GM23338 (cell line): ENCODE measurements around the gene RCOR1. TPM values are rescaled to one million over a fixed set of nuclear protein-coding genes. Genes with fewer than 3 reads are reported as not detected.

ENCODE experiments used
- ATAC-seq: fragments of 200-7000 bp; cut with Tn5 transposase; 3 replicates; pipeline ENCODE4 v1.9.1; 2020
- DNase-seq: peaks from one replicate; pipeline ENCODE4 v3.0.0-alpha.2; 2015; ENCODE audit warnings: low spot score
- H2AFZ ChIP-seq: fragments of 200-600 bp; sonication (generic); 2 replicates; pipeline ENCODE4 v1.8.0; 2016; ENCODE audit warnings: antibody characterized with exemption, mild to moderate bottlenecking, moderate library complexity
- H3F3A ChIP-seq: fragments of 200-600 bp; sonication (generic); replicated peaks from 2 replicates; pipeline ENCODE4 v1.8.0; 2017; ENCODE audit warnings: antibody characterized with exemption, mixed run types, low read depth
- H3K27ac ChIP-seq: fragments of 200-600 bp; sonication (generic); 2 replicates; pipeline ENCODE4 v1.6.1; 2016; ENCODE audit warnings: low read depth
- H3K27me3 ChIP-seq: fragments of 200-600 bp; sonication (generic); 2 replicates; pipeline ENCODE4 v1.8.0; 2016; ENCODE audit warnings: mild to moderate bottlenecking, mixed run types, moderate library complexity; ENCODE audit not compliant: insufficient read depth
- H3K36me3 ChIP-seq: fragments of 200-600 bp; sonication (generic); 2 replicates; pipeline ENCODE4 v1.8.0; 2016; ENCODE audit warnings: mild to moderate bottlenecking; ENCODE audit not compliant: insufficient read depth
- H3K4me1 ChIP-seq: fragments of 200-600 bp; sonication (generic); 2 replicates; pipeline ENCODE4 v1.8.0; 2016; ENCODE audit warnings: mild to moderate bottlenecking, moderate library complexity; ENCODE audit not compliant: insufficient read depth
- H3K4me2 ChIP-seq: fragments of 200-600 bp; sonication (generic); 2 replicates; pipeline ENCODE4 v1.7.1; 2017; ENCODE audit warnings: mixed run types
- H3K4me3 ChIP-seq: fragments of 200-600 bp; sonication (generic); 2 replicates; pipeline ENCODE4 v1.6.1; 2016; ENCODE audit warnings: mixed run types
- H3K79me2 ChIP-seq: fragments of 200-600 bp; sonication (generic); replicated peaks from 2 replicates; pipeline ENCODE4 v1.8.0; 2017; ENCODE audit warnings: mild to moderate bottlenecking; ENCODE audit not compliant: insufficient read depth
- H3K9me2 ChIP-seq: fragments of 200-600 bp; sonication (generic); 2 replicates; pipeline ENCODE4 v1.8.0; 2017; ENCODE audit not compliant: insufficient read depth
- H4K20me1 ChIP-seq: fragments of 200-600 bp; sonication (generic); replicated peaks from 2 replicates; pipeline ENCODE4 v1.8.0; 2017; ENCODE audit warnings: mild to moderate bottlenecking; ENCODE audit not compliant: insufficient read depth
- H3K27ac Mint-ChIP-seq: 2 replicates; pipeline ENCODE4 v1.8.0; 2020; ENCODE audit warnings: inconsistent platforms, mild to moderate bottlenecking, moderate library complexity, mixed read lengths
- H3K27me3 Mint-ChIP-seq: 3 replicates; pipeline ENCODE4 v1.8.0; 2022; ENCODE audit warnings: low read depth, mild to moderate bottlenecking, moderate library complexity, mixed read lengths, inconsistent platforms; ENCODE audit not compliant: insufficient read depth, poor library complexity
- H3K36me3 Mint-ChIP-seq: 3 replicates; pipeline ENCODE4 v1.8.0; 2021; ENCODE audit warnings: low read depth, mild to moderate bottlenecking, inconsistent platforms, moderate library complexity, mixed read lengths
- H3K4me1 Mint-ChIP-seq: 3 replicates; pipeline ENCODE4 v1.8.0; 2020; ENCODE audit warnings: mild to moderate bottlenecking, inconsistent platforms, mixed read lengths
- H3K4me3 Mint-ChIP-seq: 3 replicates; pipeline ENCODE4 v1.8.0; 2021; ENCODE audit warnings: moderate library complexity, mild to moderate bottlenecking, inconsistent platforms, mixed read lengths
- H3K9me3 Mint-ChIP-seq: 3 replicates; pipeline ENCODE4 v1.8.0; 2020; ENCODE audit warnings: moderate library complexity, mild to moderate bottlenecking, inconsistent platforms, mixed read lengths
- CREB1 ChIP-seq: fragments of 250-450 bp; sonication (Bioruptor Pico); IDR thresholded peaks from 2 replicates; pipeline ENCODE4 v1.5.0; 2020; ENCODE audit warnings: low read depth, mild to moderate bottlenecking, moderate library complexity
- EZH2 ChIP-seq: fragments of 200-600 bp; sonication (generic); IDR thresholded peaks from one replicate; pipeline ENCODE4 v1.8.0; 2017; ENCODE audit warnings: antibody characterized with exemption, mild to moderate bottlenecking, low read depth; ENCODE audit not compliant: unreplicated experiment
- EZH2phosphoT487 ChIP-seq: fragments of 200-600 bp; sonication (generic); IDR thresholded peaks from one replicate; pipeline ENCODE4 v1.8.1; 2018; ENCODE audit warnings: antibody characterized with exemption; ENCODE audit not compliant: unreplicated experiment
- JUNB ChIP-seq: IDR thresholded peaks from one replicate; pipeline ENCODE4 v1.6.1; 2016; ENCODE audit warnings: antibody characterized with exemption; ENCODE audit not compliant: unreplicated experiment
- NANOG ChIP-seq: IDR thresholded peaks from 2 replicates; pipeline ENCODE4 v1.6.1; 2016; ENCODE audit warnings: antibody characterized with exemption, borderline replicate concordance
- POLR2AphosphoS5 ChIP-seq: IDR thresholded peaks from 2 replicates; pipeline ENCODE4 v1.6.1; 2016; ENCODE audit warnings: antibody characterized with exemption, low read depth
- STAT1 ChIP-seq: IDR thresholded peaks from one replicate; pipeline ENCODE4 v1.6.1; 2016; ENCODE audit warnings: antibody characterized with exemption; ENCODE audit not compliant: unreplicated experiment
- ZNF114 ChIP-seq: fragments of 250-450 bp; sonication (Bioruptor Pico); IDR thresholded peaks from 2 replicates; pipeline ENCODE4 v1.5.0; 2020; ENCODE audit warnings: mild to moderate bottlenecking, moderate library complexity
- ZNF331 ChIP-seq: fragments of 250-450 bp; sonication (Bioruptor Pico); IDR thresholded peaks from 2 replicates; pipeline ENCODE4 v1.5.0; 2020; ENCODE audit warnings: low read depth, mild to moderate bottlenecking, moderate library complexity
- polyA plus RNA-seq: library from polyadenylated mRNA; unstranded; fragments of >200 nt; fragmentation: Nextera tagmentation; extraction: Ambion mirVana; gene quantifications from 2 replicates; pipeline ENCODE4 v1.2.1, GENCODE V29; 2016
- total RNA-seq: library from RNA; depleted of rRNA; stranded (reverse); fragments of >200 nt; shearing (Covaris generic); gene quantifications from 2 replicates; pipeline ENCODE4 v1.2.3, GENCODE V29; 2014
- TF ChIP-seq, protein P1 (sequence below): fragments of 250-450 bp; sonication (Bioruptor Pico); IDR thresholded peaks from 2 replicates; pipeline ENCODE4 v1.5.0; 2020; ENCODE audit warnings: mild to moderate bottlenecking, moderate library complexity
- TF ChIP-seq, protein P2 (sequence below): IDR thresholded peaks from one replicate; pipeline ENCODE4 v1.6.1; 2018; ENCODE audit warnings: antibody characterized with exemption; ENCODE audit not compliant: unreplicated experiment
- TF ChIP-seq, protein P3 (sequence below): IDR thresholded peaks from 2 replicates; pipeline ENCODE4 v1.6.1; 2016; ENCODE audit warnings: antibody characterized with exemption
- TF ChIP-seq, protein P4 (sequence below), 2 experiments: fragments of 200-600 bp in 1 of 2; sonication (generic) in 1 of 2; conservative IDR thresholded peaks; 2 replicates each; pipeline versions ENCODE4 v1.5.1 to v1.6.1; 2016 to 2017; ENCODE audit warnings: antibody characterized with exemption in 2 of 2, low read depth in 2 of 2, mild to moderate bottlenecking in 2 of 2, moderate library complexity in 1 of 2

The RCOR1 gene
- total and polyA plus RNA-seq, 2 experiments from 2014 or later: 7.6 to 26.1 TPM

DNA sequence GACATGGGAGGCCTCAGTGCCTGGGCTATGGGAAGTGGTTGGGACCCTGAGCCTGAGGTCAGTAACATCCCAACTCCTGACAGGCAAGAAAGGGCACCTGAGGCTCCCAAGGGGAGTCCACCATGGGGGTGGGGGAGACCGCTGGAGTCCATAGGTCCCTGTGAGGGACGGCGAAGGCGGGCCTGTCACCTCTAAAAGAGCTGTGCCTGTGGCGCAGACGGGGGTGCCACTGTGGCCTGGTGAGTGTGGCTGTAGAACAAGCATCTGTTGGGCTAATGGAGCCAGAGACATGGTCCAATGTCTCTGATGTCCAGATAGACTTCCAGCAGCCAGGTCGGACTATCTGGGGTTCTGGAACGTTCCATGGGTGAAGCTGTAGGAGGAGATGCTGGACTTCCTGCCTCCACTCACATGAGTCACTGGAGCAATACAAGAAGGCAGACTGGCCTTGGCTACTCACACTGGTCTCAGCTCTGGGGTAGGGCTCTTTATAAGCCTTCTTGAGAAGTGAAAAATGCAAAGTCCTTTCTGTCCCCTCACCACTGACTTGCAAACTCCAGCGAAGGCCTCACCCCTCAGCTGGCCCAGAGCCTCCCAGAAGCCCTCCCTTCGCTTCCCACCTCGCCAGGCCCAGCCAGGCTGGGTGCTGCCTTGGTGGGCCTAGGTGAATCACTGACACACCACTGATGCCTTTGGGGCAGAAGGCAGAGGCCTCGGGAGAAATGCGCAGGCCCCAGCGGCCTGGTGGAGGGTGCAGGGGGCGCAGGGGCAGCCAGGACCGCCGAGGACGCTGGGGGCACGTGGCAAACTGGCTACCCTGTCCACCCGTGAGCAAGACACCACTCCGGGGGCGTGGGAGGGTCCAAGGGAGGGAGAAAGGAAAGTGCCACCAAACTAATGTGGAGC is 183.7 kb downstream of the RCOR1 start:
- Histone ChIP-seq H3K79me2 (peaks cover 26% of the 10 kb centered on the region), H3K27me3 (peaks cover 15% of the 10 kb centered on the region), H3K4me2 (no peak overlapping the region; the same call in 1 of the 2 replicates), H2AFZ (peak overlapping the region; percentile 92), H3K4me1 (peaks cover 29% of the 10 kb centered on the region), H3F3A (peaks cover 16% of the 10 kb centered on the region), H3K36me3 (no peaks in the 10 kb centered on the region), H3K27ac (no peak overlapping the region), H3K9me2 (no peaks in the 10 kb centered on the region), H3K4me3 (peak overlapping the region; percentile 51; the same call in 1 of the 2 replicates), H4K20me1 (no peaks in the 10 kb centered on the region)
- DNase-seq (peak; percentile 40), ATAC-seq (peak; percentile 7; the same call in 2 of the 3 replicates)
- Mint-ChIP-seq H3K27me3 (peaks cover 28% of the 10 kb centered on the region), H3K27ac (no peak overlapping the region), H3K4me3 (peak overlapping the region; percentile 75), H3K9me3 (no peaks in the 10 kb centered on the region; the same call in 2 of the 3 replicates), H3K36me3 (no peaks in the 10 kb centered on the region), H3K4me1 (peaks cover 36% of the 10 kb centered on the region)
- TF ChIP-seq, protein P1, sequence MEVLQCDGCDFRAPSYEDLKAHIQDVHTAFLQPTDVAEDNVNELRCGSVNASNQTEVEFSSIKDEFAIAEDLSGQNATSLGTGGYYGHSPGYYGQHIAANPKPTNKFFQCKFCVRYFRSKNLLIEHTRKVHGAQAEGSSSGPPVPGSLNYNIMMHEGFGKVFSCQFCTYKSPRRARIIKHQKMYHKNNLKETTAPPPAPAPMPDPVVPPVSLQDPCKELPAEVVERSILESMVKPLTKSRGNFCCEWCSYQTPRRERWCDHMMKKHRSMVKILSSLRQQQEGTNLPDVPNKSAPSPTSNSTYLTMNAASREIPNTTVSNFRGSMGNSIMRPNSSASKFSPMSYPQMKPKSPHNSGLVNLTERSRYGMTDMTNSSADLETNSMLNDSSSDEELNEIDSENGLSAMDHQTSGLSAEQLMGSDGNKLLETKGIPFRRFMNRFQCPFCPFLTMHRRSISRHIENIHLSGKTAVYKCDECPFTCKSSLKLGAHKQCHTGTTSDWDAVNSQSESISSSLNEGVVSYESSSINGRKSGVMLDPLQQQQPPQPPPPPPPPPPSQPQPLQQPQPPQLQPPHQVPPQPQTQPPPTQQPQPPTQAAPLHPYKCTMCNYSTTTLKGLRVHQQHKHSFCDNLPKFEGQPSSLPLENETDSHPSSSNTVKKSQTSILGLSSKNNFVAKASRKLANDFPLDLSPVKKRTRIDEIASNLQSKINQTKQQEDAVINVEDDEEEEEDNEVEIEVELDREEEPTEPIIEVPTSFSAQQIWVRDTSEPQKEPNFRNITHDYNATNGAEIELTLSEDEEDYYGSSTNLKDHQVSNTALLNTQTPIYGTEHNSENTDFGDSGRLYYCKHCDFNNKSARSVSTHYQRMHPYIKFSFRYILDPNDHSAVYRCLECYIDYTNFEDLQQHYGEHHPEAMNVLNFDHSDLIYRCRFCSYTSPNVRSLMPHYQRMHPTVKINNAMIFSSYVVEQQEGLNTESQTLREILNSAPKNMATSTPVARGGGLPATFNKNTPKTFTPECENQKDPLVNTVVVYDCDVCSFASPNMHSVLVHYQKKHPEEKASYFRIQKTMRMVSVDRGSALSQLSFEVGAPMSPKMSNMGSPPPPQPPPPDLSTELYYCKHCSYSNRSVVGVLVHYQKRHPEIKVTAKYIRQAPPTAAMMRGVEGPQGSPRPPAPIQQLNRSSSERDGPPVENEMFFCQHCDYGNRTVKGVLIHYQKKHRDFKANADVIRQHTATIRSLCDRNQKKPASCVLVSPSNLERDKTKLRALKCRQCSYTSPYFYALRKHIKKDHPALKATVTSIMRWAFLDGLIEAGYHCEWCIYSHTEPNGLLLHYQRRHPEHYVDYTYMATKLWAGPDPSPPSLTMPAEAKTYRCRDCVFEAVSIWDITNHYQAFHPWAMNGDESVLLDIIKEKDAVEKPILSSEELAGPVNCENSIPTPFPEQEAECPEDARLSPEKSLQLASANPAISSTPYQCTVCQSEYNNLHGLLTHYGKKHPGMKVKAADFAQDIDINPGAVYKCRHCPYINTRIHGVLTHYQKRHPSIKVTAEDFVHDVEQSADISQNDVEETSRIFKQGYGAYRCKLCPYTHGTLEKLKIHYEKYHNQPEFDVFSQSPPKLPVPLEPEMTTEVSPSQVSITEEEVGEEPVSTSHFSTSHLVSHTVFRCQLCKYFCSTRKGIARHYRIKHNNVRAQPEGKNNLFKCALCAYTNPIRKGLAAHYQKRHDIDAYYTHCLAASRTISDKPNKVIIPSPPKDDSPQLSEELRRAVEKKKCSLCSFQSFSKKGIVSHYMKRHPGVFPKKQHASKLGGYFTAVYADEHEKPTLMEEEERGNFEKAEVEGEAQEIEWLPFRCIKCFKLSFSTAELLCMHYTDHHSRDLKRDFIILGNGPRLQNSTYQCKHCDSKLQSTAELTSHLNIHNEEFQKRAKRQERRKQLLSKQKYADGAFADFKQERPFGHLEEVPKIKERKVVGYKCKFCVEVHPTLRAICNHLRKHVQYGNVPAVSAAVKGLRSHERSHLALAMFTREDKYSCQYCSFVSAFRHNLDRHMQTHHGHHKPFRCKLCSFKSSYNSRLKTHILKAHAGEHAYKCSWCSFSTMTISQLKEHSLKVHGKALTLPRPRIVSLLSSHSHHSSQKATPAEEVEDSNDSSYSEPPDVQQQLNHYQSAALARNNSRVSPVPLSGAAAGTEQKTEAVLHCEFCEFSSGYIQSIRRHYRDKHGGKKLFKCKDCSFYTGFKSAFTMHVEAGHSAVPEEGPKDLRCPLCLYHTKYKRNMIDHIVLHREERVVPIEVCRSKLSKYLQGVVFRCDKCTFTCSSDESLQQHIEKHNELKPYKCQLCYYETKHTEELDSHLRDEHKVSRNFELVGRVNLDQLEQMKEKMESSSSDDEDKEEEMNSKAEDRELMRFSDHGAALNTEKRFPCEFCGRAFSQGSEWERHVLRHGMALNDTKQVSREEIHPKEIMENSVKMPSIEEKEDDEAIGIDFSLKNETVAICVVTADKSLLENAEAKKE (CRISPR knock-in tag): no peak
- TF ChIP-seq, protein P2, sequence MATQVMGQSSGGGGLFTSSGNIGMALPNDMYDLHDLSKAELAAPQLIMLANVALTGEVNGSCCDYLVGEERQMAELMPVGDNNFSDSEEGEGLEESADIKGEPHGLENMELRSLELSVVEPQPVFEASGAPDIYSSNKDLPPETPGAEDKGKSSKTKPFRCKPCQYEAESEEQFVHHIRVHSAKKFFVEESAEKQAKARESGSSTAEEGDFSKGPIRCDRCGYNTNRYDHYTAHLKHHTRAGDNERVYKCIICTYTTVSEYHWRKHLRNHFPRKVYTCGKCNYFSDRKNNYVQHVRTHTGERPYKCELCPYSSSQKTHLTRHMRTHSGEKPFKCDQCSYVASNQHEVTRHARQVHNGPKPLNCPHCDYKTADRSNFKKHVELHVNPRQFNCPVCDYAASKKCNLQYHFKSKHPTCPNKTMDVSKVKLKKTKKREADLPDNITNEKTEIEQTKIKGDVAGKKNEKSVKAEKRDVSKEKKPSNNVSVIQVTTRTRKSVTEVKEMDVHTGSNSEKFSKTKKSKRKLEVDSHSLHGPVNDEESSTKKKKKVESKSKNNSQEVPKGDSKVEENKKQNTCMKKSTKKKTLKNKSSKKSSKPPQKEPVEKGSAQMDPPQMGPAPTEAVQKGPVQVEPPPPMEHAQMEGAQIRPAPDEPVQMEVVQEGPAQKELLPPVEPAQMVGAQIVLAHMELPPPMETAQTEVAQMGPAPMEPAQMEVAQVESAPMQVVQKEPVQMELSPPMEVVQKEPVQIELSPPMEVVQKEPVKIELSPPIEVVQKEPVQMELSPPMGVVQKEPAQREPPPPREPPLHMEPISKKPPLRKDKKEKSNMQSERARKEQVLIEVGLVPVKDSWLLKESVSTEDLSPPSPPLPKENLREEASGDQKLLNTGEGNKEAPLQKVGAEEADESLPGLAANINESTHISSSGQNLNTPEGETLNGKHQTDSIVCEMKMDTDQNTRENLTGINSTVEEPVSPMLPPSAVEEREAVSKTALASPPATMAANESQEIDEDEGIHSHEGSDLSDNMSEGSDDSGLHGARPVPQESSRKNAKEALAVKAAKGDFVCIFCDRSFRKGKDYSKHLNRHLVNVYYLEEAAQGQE: no peak
- TF ChIP-seq POLR2AphosphoS5 (no peak), ZNF114 (CRISPR knock-in tag) (no peak), NANOG (no peak), EZH2 (no peak), ZNF331 (CRISPR knock-in tag) (no peak), EZH2phosphoT487 (no peak), CREB1 (CRISPR knock-in tag) (no peak), JUNB (no peak), STAT1 (no peak)
- TF ChIP-seq, protein P3, sequence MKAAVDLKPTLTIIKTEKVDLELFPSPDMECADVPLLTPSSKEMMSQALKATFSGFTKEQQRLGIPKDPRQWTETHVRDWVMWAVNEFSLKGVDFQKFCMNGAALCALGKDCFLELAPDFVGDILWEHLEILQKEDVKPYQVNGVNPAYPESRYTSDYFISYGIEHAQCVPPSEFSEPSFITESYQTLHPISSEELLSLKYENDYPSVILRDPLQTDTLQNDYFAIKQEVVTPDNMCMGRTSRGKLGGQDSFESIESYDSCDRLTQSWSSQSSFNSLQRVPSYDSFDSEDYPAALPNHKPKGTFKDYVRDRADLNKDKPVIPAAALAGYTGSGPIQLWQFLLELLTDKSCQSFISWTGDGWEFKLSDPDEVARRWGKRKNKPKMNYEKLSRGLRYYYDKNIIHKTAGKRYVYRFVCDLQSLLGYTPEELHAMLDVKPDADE: no peak
- TF ChIP-seq, protein P4, sequence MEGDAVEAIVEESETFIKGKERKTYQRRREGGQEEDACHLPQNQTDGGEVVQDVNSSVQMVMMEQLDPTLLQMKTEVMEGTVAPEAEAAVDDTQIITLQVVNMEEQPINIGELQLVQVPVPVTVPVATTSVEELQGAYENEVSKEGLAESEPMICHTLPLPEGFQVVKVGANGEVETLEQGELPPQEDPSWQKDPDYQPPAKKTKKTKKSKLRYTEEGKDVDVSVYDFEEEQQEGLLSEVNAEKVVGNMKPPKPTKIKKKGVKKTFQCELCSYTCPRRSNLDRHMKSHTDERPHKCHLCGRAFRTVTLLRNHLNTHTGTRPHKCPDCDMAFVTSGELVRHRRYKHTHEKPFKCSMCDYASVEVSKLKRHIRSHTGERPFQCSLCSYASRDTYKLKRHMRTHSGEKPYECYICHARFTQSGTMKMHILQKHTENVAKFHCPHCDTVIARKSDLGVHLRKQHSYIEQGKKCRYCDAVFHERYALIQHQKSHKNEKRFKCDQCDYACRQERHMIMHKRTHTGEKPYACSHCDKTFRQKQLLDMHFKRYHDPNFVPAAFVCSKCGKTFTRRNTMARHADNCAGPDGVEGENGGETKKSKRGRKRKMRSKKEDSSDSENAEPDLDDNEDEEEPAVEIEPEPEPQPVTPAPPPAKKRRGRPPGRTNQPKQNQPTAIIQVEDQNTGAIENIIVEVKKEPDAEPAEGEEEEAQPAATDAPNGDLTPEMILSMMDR (conservative IDR thresholded peaks at IDR 0.05; ENCODE audit: low read depth in 2 of 2): no peak
